GM18868 (cell line): ENCODE data around the gene NRP1.

Experiments
- ATAC-seq: cut with Tn5 transposase; IDR thresholded peaks from one replicate; pipeline ENCODE4 v1.9.1; 2021; ENCODE audit warnings: mild to moderate bottlenecking, moderate library complexity; ENCODE audit not compliant: unreplicated experiment

The NRP1 gene

DNA sequence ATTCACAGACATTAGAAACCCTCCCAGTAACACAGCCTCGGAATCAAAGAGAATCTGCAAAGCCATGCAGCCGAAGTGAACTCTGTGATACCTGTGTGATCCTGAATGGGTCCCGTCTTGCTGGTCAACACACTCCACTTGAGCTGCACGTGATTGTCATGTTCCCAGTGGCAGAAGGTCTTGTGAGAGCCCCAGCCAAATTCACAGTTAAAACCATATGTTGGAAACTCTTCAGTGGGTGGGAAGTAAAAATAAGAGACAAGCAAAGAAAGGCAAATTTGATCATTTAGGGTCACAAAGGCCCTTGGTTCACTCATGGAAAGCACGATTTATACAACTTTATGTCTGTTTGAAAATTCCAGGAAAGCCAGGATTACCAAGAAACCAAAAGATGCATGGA lies 142.3 kb downstream of the NRP1 start:
- no peak for ATAC-seq

DNA sequence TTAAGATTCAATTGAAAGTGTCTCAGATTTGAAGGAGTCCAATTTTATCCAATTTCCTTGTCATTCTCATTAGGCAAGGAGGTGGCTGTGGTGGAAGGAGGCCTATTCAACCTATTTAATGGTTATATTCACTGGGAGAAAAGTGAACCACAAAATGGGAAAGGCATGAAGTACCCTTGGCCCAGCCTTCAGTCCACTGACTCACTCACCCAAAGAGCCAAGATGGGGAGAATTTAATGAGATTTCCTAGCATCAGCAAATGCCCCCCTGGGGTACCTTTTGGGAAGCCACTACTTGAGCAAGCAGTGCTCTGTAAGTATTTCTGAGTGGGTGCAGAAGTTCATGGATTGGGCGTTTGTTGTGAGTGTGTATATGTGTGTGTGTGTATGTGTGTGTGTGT lies 144.1 kb downstream of the NRP1 start:
- no peak for ATAC-seq

DNA sequence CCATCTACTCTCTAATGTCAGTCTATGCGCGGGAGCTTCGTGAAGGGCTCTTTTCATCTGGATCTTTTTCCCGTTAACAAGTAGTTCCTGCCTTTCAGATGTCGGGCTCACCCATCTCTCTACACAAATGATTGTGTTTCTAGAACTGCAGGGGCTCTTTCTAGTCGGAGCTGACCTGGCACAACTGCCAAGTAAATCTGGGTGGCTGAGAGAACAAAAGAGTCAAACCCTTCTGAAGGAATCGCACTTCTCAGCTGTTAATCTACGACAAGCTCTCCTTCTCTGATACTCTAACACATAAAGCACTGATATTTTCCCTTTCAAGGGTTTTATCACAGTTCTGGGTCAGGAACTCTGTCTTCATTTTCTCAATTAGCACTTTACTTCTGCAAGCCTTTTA lies 144.7 kb downstream of the NRP1 start:
- ATAC-seq: no peak

DNA sequence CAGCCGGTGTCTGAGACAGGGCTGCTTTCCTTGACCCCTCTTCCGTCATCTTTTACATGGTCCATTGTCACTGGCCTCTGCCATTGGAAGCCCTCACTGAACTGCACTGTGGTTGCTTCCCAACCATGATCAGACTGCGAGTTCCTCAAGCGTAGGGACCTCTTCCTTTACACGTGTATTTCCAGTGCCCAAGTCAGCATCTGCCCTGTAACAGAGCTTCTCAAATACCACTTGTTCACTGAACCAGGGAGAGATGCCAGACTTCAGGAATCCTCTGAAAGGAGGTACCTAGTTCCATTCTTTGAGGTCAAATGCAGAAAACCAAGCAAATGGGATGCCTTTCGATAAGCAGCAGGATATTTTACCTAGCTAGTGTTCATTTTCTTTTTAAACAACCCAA lies 145.1 kb downstream of the NRP1 start:
- no peak for ATAC-seq

DNA sequence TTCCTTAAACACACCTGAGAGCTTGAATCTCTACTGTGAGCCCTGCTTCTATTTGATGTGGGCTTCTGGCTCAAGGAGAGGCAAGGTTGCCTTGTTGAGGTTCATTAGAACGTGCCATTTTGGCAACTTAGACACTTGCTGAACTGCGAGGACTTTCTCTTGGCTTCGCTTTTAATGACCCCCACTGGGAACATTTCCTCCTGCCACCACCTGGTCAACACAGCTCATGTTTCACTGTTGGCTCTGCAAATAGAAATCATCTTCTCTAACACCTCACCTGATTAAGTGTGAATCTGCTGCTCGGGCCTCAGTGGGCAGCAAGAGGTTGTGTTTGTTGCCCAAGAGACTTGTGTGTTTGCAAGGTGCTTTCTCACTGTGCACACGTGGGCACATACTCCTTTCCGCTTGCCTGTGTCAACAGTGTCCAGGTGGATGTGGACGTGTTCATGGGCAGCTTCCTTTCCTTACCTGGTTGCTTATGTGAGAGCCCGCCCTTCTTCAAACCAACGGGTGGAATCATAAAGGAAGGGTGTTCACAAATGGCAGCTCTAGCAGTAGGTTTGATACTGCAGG lies 147.0 kb downstream of the NRP1 start:
- no peak for ATAC-seq

DNA sequence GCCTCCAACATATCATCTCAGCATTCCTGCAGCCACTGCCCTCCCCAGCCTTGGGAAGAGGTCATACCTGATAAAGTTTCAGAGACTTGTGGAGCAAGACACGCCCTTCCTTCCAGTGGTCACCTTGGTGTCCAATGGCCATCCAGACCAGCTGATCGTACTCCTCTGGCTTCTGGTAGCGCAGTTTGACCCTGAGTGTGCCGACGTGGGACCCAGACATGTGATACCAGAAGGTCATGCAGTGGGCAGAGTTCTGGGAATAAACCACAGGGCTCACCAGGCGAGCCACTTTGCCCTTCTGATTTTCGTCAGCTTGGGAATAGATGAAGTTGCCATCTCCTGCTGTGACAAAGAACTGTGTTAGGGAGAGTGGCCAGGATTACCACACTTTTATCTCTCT lies 148.3 kb downstream of the NRP1 start:
- ATAC-seq: no peak

DNA sequence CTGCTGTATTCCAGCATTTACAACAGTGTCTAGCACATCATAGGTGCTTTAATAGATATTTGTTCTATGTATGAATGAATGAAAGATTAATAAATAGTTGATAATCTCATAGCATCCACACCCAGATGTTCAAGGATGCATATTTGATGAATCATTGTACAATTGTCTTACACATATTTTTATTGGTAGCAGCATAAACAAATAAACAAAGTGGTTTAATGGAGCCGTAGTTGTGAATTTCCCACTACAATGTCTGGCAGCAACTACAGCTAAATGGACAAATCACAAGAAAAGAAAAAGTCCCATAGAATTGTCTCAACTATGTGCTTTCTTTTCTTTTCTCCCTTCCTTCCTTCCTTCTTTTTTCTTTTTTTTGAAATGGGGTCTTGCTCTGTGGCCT lies 150.8 kb downstream of the NRP1 start:
- ATAC-seq: no peak

DNA sequence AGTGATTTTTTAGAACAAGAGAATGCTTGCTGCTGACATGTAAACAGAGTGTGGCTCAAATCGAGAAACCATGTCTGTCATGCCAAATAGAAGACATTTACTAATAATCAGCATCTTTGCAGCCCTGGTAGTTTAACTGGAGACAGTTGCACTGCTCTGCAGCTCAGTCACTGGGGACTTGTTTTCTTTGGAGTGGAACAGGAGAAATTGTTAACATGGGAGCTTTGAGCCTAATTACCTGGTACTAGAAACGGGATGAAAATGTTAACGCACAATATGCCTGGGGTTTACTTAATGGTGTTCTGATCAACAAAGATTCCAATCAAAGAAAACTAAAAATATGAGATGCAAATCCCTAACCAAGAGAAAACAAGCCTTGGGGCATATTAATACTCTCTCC lies 153.5 kb downstream of the NRP1 start:
- ATAC-seq: no peak

DNA sequence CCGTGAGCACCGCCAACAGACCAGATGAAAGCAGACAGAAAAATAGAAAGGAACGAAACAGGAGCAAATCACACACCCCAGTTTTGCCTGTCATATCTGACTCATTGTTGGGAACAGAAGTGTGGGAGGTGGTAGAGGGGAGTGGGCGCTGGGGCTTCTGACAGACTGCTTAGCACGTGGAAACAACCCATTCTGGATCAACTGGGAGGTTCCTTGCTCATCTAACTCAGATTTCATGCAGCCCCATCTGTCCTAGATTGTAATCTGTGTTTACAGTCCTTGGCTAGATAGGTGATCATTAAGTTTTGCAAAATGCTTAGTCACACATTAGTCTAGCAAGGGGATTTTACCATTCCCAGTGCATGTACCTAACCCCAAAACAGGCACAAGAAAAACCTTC lies 154.1 kb downstream of the NRP1 start:
- no peak for ATAC-seq

DNA sequence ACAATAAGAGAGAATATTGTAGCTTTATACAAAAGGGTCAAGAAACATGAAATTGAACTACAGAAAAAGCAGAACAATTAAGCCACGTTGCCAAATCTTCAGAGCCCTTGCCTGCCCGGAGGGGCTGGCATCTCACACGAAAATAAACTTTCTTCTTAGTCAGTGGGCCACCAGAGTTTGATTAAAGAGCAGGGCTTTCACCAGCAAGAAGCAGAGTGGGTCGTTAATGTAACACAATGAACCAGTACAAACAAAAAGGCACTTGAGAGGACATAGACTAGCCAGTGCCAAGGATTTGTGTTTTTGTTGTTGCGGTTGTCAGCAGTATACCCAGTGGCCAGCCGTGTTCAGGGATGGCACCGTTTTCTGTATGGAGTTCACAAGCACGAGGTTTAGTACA lies 155.4 kb downstream of the NRP1 start:
- no peak for ATAC-seq

DNA sequence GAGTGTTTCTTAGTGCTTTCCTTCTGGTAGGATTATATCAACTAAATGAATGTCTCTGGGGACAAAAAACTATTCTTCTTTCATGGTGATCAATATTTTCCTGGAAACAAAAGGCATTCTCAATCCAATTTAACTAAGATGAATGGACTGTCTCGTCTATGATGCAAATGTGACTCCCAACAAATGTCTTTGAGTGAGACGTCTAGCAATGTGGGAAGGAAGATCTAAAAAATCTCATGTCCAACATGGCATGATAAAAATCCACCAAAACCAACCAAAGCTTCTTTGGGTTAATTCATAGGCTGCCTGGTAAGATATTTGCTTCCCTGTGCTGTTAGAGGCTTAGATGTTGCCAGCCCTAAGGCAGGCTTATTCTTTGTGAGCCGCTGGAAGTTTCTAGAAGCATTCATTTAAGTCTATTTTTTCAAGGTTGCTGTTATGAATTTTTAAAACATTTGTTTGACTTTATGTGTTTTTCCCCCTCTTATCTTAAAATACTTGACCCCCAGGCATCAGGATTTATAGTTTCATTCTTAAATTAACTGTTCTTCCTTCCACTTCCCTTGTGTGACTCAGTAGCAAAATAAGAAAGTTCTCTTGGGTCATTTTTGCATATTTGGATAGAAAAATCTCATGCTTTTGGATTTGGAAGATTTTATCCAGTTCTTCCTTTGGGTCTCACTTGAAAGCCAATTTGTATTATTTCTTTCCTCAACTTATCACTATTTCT lies 156.3 kb downstream of the NRP1 start:
- ATAC-seq: no peak

DNA sequence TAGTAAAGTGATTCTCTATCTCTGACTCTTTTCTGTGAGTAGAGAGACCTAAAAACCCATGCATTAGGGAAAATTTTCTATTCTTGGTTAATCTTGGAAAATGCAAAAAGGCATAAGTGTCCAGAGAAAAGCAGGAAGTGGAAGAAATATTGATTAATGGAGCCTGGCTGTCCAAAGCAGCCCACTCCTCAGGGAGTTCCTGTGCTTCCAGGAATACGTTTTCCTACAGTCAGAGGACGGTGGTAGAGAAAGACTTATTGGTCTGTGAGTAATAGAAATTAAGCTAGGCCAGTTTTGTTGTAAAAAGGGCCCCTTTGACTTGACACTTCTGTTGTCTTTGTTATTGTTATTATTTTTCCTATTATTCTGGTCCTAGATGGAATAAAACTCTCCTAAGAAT lies 157.8 kb downstream of the NRP1 start:
- ATAC-seq: no peak

DNA sequence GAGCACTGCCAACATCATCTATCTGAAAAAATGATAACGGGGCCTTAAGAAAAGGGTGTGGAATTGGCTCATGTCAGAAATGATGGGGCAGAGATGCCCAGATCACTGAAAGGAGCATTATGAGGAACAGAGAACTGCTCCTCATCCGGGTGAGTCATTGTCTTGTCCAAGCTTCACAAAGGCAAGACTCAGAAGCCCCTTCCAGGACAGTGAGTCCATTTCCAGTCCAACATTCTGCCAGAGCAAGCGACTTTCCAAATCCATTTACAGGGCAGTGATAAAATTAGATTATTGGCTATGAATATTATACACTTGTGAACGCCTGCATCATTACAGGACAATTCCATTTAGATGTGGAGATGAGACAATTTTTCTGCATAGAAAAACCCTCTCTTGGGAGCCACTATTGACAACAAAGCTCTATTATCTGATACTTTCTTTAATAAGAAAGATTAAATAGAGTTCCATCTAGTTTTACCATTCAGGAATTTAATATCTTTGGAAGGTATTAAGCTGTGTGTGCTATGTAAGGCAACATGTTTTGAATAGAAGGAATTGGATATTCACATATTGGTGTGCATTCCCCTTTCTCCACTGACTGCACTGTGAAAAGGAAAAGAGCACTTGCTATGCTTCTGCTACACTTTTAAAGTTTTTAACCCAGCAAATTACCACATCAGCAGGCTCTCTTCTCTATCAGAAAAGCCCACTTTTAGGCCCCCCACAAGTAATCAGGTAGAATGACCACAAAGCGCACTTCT lies 159.6 kb downstream of the NRP1 start:
- ATAC-seq: no peak

DNA sequence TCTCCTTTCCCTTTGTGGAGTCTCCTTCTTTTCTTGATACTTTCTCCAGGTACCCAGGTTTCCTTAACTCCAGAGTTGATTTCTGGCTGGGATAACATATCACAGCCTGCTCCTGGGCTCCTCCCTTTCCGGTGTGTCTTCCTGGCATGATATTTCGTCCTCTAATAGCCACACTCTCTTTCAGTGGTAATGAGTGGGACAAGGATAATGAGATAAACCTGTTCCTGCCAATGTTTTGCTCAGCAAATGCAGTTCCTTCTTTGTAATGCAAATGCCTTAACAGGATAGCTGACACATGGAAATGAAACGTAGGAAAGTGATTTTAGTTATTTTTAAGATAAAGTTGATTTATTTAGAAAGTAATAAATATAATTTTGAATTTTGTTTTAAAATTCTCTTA lies 168.6 kb downstream of the NRP1 start:
- ATAC-seq: no peak

DNA sequence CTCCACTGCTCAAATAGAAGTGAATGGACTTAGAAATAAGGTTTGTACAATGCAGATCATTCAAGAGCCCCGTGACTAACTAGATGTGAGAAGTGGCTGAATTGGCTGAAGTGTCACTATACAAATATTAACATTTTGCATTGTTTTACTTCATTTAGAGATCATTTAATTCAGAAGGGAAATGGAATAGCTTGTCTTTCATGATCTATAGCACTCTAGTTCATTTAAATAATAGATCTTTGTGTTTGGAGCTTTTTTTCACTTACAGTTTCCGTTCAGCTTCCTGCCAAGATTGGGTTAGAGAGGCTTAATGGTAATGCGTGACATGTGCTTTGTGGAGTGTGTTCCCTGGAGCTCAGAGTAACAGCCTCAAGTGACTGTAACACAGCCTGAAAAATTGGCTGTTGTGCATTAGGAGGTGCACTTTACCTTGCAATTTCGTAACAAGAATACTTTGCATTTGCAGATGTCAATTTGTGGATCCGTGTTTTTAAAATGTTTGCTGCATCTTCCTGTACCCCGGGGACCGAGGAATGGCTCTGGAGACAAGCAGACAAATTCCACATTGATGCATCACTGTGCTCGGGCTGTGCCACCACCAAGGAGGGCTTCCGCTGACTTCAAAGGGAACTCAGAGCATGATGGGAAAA lies 170.3 kb downstream of the NRP1 start:
- ATAC-seq: no peak

DNA sequence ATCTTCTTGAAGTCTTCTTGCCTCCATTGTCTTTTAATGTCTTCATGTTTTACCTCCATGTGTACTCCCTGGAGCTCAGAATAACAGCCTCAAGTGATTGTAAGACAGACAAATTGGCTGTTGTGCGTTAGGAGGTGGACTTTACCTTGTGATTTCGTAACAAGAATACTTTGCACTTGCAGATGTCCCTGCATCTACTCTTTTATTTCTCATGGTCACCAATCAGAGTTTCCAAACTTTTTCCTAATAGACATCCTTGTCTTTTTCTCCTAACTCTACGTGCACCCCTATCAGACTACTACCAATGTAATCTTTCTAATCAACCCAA lies 172.3 kb downstream of the NRP1 start:
- no peak for ATAC-seq

DNA sequence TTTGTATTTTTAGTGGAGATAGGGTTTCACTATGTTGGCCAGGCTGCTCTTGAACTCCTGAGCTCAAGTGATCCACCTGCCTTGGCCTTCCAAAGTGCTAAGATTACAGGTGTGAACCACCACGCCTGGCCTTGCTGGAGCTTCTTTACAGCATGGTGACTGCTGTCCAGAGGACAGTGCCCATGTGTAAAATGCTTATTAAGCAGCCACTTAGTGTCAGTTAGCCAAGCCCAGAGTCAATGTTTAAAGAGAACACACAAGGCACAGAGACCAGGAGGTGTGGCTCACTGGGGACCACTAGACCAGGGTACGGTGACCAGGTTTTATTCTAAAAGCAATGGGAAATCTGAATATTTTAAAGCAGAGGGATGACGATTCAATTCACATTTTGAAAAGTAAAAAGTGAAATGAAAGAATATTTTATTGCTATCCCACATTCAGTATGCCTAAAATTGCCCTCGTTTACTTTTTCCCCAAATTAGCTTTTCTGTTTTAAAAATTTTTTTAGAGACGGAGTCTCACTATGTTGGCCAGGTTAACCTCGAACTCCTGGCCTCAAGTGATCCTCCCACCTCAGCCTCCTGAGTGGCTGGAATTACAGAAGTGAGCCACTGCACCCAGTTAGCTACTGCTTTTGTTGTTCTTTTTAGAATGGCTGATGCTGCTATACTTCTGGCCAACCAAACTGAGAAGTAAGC lies 172.8 kb downstream of the NRP1 start:
- no peak for ATAC-seq

DNA sequence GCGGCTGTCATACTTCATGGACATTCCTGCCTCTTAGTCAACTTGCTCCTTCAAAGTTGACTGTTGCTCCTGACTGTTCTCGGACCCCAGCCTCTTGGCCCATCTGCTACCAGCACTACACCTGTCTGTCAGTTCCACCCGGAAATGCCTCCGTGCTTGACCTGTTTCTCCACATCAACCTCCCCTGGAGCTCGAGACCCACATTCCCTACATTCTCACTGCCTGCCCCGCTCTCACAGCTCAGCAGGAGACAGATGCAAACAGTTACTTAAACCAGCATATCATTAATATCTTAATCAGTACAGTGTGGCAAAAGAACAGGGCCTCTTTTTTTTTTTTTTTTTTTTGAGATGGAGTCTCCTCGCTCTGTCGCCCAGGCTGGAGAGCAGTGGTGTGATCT lies 174.3 kb downstream of the NRP1 start:
- ATAC-seq: no peak

DNA sequence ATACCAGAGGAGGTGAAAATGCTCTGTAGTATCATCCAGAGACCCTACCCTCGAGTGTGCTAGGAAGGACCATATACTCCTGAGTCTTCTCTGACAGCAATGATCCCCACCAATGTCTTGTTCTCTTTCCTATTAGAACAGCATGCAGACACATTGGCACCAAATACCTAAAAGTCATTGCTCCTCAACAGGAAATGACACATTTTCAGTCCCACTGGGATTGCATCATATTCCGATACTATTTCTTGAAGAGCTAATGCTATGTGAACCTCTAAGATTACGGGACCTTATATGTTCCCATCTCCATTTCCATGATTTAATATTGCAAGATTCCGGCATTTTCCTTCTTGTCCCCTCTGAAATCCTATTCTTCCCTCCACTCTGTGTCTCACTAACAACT lies 177.4 kb downstream of the NRP1 start:
- ATAC-seq: no peak

DNA sequence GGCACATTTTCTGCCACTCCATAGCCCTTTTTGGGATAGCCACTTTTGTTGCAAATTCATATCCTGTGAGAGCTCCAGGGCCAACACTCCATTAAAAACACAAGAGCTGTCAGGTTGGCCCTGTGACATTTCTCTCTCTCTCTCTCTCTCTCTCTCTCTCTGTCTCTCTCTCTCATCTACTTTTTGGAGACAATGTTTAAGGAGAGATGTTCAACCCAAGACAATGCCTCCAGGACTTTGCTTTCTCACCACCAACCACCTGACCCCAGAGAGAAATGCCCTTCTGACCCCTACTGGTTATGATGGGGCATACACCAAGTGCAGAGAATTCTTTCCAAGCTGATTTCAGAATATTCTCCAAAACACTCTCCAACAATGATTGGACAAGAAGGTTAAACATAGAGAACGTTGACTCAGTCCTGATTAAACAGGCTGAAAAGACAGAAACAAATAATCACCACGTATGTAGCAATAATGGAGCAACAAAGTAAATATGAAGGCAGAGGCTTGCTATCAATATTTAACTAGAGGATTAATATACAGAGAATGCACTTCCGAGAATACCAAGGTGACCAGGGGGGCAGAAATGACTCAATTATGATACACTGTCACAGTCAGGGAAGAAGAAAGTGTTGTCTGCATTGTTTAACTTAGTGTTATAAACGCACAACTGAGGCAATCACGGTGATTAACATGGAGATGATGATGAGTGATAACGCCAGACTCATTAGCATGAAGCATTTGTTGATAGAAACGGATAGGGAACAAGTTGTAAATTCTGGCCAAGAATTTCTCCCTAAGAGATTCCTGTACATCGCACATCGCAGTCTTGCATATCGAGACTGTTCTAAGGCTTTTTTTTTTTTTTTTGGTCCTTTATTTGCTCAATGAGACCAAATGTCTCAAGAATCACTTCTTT lies 178.5 kb downstream of the NRP1 start:
- peak; percentile 92 for ATAC-seq
